ENCODE data around the gene TPSAB1.

The TPSAB1 gene

GRCh38 chr16:1211451-1212268, 28.8 kb upstream of the TPSAB1 start:
- DNase-seq = no peak

- no peak for DNase-seq
These were observed 27.8 kb upstream of the TPSAB1 start for GRCh38 chr16:1212616-1213194.

- DNase-seq = no peak
These were observed 27.3 kb upstream of the TPSAB1 start for GRCh38 chr16:1213231-1213630.

- DNase-seq = no peak
These were observed 26.6 kb upstream of the TPSAB1 start for GRCh38 chr16:1213796-1214372.

GRCh38 chr16:1214719-1215118, 25.8 kb upstream of the TPSAB1 start:
- DNase-seq = no peak

GRCh38 chr16:1215574-1216295, 24.8 kb upstream of the TPSAB1 start:
- DNase-seq = no peak

GRCh38 chr16:1216296-1216619, 24.2 kb upstream of the TPSAB1 start:
- no peak for DNase-seq

- no peak for DNase-seq
These were observed 23.7 kb upstream of the TPSAB1 start for GRCh38 chr16:1216681-1217400.

- DNase-seq = no peak
These were observed 23.0 kb upstream of the TPSAB1 start for GRCh38 chr16:1217526-1217925.

- DNase-seq = no peak
These were observed 22.2 kb upstream of the TPSAB1 start for GRCh38 chr16:1218061-1218929.

GRCh38 chr16:1218930-1219611, 21.4 kb upstream of the TPSAB1 start:
- no peak for DNase-seq

- DNase-seq = no peak
These were observed 20.3 kb upstream of the TPSAB1 start for GRCh38 chr16:1220098-1220728.

GRCh38 chr16:1220841-1221627, 19.5 kb upstream of the TPSAB1 start:
- no peak for DNase-seq

GRCh38 chr16:1221628-1222552, 18.6 kb upstream of the TPSAB1 start:
- no peak for DNase-seq

- no peak for DNase-seq
These were observed 17.8 kb upstream of the TPSAB1 start for GRCh38 chr16:1222553-1223354.

- no peak for DNase-seq
These were observed 16.9 kb upstream of the TPSAB1 start for GRCh38 chr16:1223355-1224214.

- DNase-seq = no peak
These were observed 15.9 kb upstream of the TPSAB1 start for GRCh38 chr16:1224558-1224957.

All from suppressor macrophage treated with lipopolysaccharide for 1 hour (primary cell).